Thoracic aorta (tissue), 2 donors: ENCODE measurements around the gene CIP2A. TPM values are rescaled to one million over a fixed set of nuclear protein-coding genes. Genes with fewer than 3 reads are reported as not detected.

Source experiments
- ATAC-seq: fragments of 150-250 bp; one replicate; pipeline ENCODE4 v1.8.0; 2017; ENCODE audit warnings: low read depth; ENCODE audit not compliant: insufficient number of reproducible peaks, low FRiP score
- DNase-seq: peaks from one replicate; pipeline ENCODE4 v3.0.0-alpha.2; 2020; ENCODE audit warnings: low spot score
- H3K27ac ChIP-seq, 2 donors: fragments of 200-600 bp; sonication (generic); 1 replicate in 1 of 2; 2 replicates in 1 of 2; pipeline ENCODE4 v1.5.1; 2016; ENCODE audit warnings: mild to moderate bottlenecking in 2 of 2, moderate library complexity in 2 of 2
- H3K27me3 ChIP-seq: fragments of 200-600 bp; sonication (generic); replicated peaks from 2 replicates; pipeline ENCODE4 v1.6.0; 2016; ENCODE audit warnings: mild to moderate bottlenecking; ENCODE audit not compliant: insufficient read depth
- H3K36me3 ChIP-seq: fragments of 200-600 bp; sonication (generic); one replicate; pipeline ENCODE4 v1.5.1; 2016
- H3K4me1 ChIP-seq, 2 donors: fragments of 200-600 bp; sonication (generic); 1 replicate in 1 of 2; 2 replicates in 1 of 2; pipeline versions ENCODE4 v1.5.1 to v1.6.0; 2016; ENCODE audit warnings: low read depth in 2 of 2, mild to moderate bottlenecking in 1 of 2; ENCODE audit not compliant: control insufficient read depth in 1 of 2
- H3K4me3 ChIP-seq: fragments of 200-600 bp; sonication (generic); 2 replicates; pipeline ENCODE4 v1.5.1; 2016; ENCODE audit warnings: mild to moderate bottlenecking
- H3K9me3 ChIP-seq: fragments of 200-600 bp; sonication (generic); 2 replicates; pipeline ENCODE4 v1.5.1; 2016
- total RNA-seq, 2 donors: library from RNA; depleted of rRNA; stranded (reverse); fragments of >200 nt; gene quantifications; one replicate each; pipeline versions ENCODE4 v1.1.0 to v1.2.3, GENCODE V29; 2016
- TF ChIP-seq, protein P1 (sequence below): fragments of 200-600 bp; sonication (generic); IDR thresholded peaks from one replicate; pipeline ENCODE4 v1.5.1; 2019; ENCODE audit warnings: antibody characterized with exemption

The CIP2A gene
- total RNA-seq, 2 donors from 2014 or later, result 1.6 to 5.9 TPM

DNA sequence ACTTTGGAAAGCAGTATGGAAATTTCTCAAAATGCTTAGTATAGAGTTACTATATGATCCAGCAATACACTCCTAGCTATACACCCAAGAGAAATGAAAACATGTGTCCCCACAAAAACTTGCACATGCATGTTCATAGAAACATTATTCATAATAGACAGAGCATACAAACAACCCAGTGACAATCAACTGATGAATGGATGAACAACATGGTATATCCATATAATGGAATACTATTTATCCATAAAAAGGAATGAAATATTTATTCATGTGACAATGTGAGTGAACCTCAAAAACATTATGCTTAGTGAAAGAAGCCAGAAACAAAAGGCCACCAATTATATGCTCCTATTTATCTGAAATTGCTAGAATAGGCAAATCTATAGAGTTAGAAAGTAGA lies 85.5 kb downstream of the CIP2A start:
- H3K4me3 ChIP-seq, result no peak overlapping the region
- H3K27ac ChIP-seq, result no peak overlapping the region
- H3K4me1 ChIP-seq, result no peaks in the 10 kb centered on the region
- DNase-seq (no peak), ATAC-seq (no peak)
- TF ChIP-seq, protein P1, sequence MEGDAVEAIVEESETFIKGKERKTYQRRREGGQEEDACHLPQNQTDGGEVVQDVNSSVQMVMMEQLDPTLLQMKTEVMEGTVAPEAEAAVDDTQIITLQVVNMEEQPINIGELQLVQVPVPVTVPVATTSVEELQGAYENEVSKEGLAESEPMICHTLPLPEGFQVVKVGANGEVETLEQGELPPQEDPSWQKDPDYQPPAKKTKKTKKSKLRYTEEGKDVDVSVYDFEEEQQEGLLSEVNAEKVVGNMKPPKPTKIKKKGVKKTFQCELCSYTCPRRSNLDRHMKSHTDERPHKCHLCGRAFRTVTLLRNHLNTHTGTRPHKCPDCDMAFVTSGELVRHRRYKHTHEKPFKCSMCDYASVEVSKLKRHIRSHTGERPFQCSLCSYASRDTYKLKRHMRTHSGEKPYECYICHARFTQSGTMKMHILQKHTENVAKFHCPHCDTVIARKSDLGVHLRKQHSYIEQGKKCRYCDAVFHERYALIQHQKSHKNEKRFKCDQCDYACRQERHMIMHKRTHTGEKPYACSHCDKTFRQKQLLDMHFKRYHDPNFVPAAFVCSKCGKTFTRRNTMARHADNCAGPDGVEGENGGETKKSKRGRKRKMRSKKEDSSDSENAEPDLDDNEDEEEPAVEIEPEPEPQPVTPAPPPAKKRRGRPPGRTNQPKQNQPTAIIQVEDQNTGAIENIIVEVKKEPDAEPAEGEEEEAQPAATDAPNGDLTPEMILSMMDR, result no peak
- H3K9me3 ChIP-seq, result no peaks in the 10 kb centered on the region
- no peaks in the 10 kb centered on the region for H3K27me3 ChIP-seq
- no peaks in the 10 kb centered on the region for H3K36me3 ChIP-seq

DNA sequence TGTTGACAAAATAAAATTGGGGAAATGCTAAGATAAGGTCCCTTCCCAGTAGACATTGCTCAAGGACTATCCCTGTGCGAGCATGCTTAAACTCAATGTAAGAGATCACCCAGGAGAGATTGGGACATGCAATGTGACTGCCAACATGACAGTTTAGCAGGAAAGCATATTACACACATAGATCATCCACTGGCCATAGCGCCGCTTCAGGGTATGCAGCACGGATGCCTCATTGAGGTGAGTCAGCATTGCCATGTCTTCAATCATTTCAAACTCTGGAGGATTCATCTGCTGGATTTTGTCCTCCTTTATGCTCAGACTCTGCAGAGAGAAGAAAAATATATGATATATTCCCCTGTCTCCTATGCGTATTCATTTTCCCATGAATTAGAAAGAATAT lies 87.7 kb downstream of the CIP2A start:
- Histone ChIP-seq H3K27ac (no peak overlapping the region), H3K4me1 (no peaks in the 10 kb centered on the region), H3K36me3 (no peaks in the 10 kb centered on the region), H3K27me3 (no peaks in the 10 kb centered on the region), H3K4me3 (no peak overlapping the region), H3K9me3 (no peaks in the 10 kb centered on the region)
- ATAC-seq, result no peak
- TF ChIP-seq, protein P1, result no peak
- no peak for DNase-seq

DNA sequence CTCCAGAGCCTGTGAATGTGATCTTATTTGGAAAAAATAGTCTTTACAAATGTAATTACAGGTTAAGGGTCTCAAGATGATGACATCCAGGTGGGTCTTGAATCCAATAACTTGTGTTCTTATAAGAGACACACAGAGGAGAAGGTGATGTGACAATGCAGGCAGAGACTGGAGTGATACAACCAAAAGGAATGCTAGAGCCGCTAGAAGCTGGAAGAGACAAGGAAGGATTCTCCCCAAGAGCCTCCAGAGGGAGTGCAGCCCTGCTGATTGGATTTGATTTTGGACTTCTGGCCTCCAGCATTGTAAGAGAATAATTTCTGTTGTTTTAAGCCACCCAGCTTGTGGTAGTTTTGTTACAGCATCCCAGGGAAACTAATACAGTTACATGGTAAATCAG lies 88.5 kb downstream of the CIP2A start:
- TF ChIP-seq, protein P1, result no peak
- no peaks in the 10 kb centered on the region for H3K9me3 ChIP-seq
- H3K27me3 ChIP-seq, result no peaks in the 10 kb centered on the region
- H3K27ac ChIP-seq, result no peak overlapping the region
- no peak for DNase-seq
- no peak for ATAC-seq
- no peaks in the 10 kb centered on the region for H3K4me1 ChIP-seq
- no peaks in the 10 kb centered on the region for H3K36me3 ChIP-seq
- no peak overlapping the region for H3K4me3 ChIP-seq

Other genes with a start within 250 kb of the CIP2A start
- under 1 TPM in 1 of 2 donors, not detected in 1; 0.14 TPM for gene MYH15, start 78.8 kb downstream of the CIP2A start, total RNA-seq
- 10 to 100 TPM in 1 of 2 donors, 1 to 10 TPM in 1; 9.3 to 10.2 TPM for gene DZIP3, start 284 bp upstream of the CIP2A start, total RNA-seq
- not detected for gene RETNLB, start 168.0 kb upstream of the CIP2A start, total RNA-seq
- gene TRAT1, start 233.3 kb upstream of the CIP2A start, total RNA-seq, result not detected